Loucy (cell line): ENCODE data around the gene TNPO3.
A peak's percentile ranks its signal among the peaks of the same experiment; 100 is the strongest.

ENCODE experiments used
- H2AFZ ChIP-seq: fragments of 200-600 bp; sonication (generic); 2 replicates; pipeline ENCODE4 v1.6.0; 2016; ENCODE audit warnings: antibody characterized with exemption, mild to moderate bottlenecking, low read length, moderate library complexity
- H3F3A ChIP-seq: fragments of 200-600 bp; 2 replicates; pipeline ENCODE4 v1.6.0; 2016; ENCODE audit warnings: antibody characterized with exemption, low read depth, mild to moderate bottlenecking
- H3K27me3 ChIP-seq: fragments of 200-600 bp; sonication (generic); 2 replicates; pipeline ENCODE4 v1.6.1; 2014; ENCODE audit warnings: low read length, mild to moderate bottlenecking; ENCODE audit not compliant: insufficient read depth, poor library complexity, severe bottlenecking
- H3K36me3 ChIP-seq: fragments of 200-600 bp; sonication (generic); 2 replicates; pipeline ENCODE4 v1.6.1; 2016; ENCODE audit warnings: low read length; ENCODE audit not compliant: insufficient read depth
- H3K4me1 ChIP-seq: fragments of 200-600 bp; sonication (generic); 2 replicates; pipeline ENCODE4 v1.5.1; 2014; ENCODE audit warnings: low read length, mild to moderate bottlenecking; ENCODE audit not compliant: insufficient read depth, poor library complexity, severe bottlenecking
- H3K4me2 ChIP-seq: fragments of 200-600 bp; sonication (generic); 2 replicates; pipeline ENCODE4 v1.6.0; 2014; ENCODE audit warnings: antibody characterized with exemption, low read length, low read depth, mild to moderate bottlenecking; ENCODE audit not compliant: poor library complexity, severe bottlenecking
- H3K4me3 ChIP-seq: fragments of 200-600 bp; sonication (generic); 2 replicates; pipeline ENCODE4 v1.5.1; 2014; ENCODE audit warnings: low read length, mild to moderate bottlenecking, mixed read lengths; ENCODE audit not compliant: poor library complexity, severe bottlenecking
- H3K79me2 ChIP-seq: fragments of 200-600 bp; sonication (generic); 2 replicates; pipeline ENCODE4 v1.6.1; 2014; ENCODE audit warnings: low read length; ENCODE audit not compliant: insufficient read depth
- H3K9ac ChIP-seq: fragments of 200-600 bp; sonication (generic); 2 replicates; pipeline ENCODE4 v1.6.0; 2014; ENCODE audit warnings: mild to moderate bottlenecking, low read depth, low read length, moderate library complexity; ENCODE audit not compliant: poor library complexity, severe bottlenecking
- H3K9me2 ChIP-seq: fragments of 200-600 bp; sonication (generic); replicated peaks from 2 replicates; pipeline ENCODE4 v1.6.1; 2016; ENCODE audit warnings: low read depth, low read length, mixed read lengths
- H3K9me3 ChIP-seq: fragments of 200-600 bp; sonication (generic); 2 replicates; pipeline ENCODE4 v1.6.1; 2014; ENCODE audit warnings: mild to moderate bottlenecking, antibody characterized with exemption, low read length, low read depth; ENCODE audit not compliant: insufficient read depth
- H4K20me1 ChIP-seq: fragments of 200-600 bp; sonication (generic); 2 replicates; pipeline ENCODE4 v1.6.0; 2014; ENCODE audit warnings: antibody characterized with exemption, low read length, mild to moderate bottlenecking; ENCODE audit not compliant: insufficient read depth, poor library complexity, severe bottlenecking
- EZH2phosphoT487 ChIP-seq: fragments of 200-600 bp; IDR thresholded peaks from 2 replicates; pipeline ENCODE4 v1.6.1; 2018; ENCODE audit warnings: antibody characterized with exemption, mild to moderate bottlenecking, moderate library complexity, borderline replicate concordance
- TF ChIP-seq, protein P1 (sequence below): fragments of 200-600 bp; sonication (generic); conservative IDR thresholded peaks from 2 replicates; pipeline ENCODE4 v1.5.1; 2014; ENCODE audit warnings: mild to moderate bottlenecking, antibody characterized with exemption, low read length

The TNPO3 gene

DNA sequence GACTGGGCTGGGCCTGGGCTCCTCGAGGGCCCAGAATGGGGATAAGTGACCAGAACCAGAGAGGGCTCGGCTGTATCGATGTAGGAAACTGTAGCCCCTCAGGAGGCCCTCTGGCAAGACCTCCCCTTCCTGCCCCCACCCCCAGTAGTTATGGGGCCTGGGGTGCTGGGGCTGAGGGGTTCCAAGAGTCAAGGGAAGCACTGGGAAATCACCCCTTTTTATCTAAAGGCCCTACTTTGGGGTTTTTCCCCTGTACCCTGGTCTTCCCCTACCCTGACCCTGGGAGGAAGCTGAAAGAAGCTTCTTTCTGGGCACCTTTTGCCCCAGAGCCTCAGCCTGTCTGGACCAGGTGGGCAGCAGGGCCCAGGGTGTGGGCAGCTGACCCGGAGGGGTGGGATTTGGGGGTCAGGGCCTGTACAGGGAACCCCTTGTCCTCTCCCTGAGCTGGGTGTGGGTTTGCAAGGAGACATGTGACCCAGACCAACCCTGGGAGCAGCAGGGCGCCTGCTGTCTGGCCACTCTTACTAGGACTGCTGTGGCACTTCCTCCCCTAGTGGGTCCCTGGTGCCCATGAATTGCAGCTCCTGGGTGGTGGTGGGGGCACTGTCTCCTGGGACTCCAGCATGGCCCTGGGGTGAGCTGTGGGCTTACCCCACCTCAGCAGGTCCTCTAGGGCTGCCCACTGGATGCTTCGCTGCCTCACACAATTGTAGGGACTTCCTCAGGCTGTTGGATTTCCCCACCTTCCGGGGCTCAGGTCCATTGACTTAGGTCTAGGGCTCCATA is 115.6 kb downstream of the TNPO3 start:
- peak overlapping the region; percentile 97 for H3K9ac ChIP-seq
- TF ChIP-seq, protein P1, sequence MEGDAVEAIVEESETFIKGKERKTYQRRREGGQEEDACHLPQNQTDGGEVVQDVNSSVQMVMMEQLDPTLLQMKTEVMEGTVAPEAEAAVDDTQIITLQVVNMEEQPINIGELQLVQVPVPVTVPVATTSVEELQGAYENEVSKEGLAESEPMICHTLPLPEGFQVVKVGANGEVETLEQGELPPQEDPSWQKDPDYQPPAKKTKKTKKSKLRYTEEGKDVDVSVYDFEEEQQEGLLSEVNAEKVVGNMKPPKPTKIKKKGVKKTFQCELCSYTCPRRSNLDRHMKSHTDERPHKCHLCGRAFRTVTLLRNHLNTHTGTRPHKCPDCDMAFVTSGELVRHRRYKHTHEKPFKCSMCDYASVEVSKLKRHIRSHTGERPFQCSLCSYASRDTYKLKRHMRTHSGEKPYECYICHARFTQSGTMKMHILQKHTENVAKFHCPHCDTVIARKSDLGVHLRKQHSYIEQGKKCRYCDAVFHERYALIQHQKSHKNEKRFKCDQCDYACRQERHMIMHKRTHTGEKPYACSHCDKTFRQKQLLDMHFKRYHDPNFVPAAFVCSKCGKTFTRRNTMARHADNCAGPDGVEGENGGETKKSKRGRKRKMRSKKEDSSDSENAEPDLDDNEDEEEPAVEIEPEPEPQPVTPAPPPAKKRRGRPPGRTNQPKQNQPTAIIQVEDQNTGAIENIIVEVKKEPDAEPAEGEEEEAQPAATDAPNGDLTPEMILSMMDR, result no peak
- TF ChIP-seq EZH2phosphoT487, result no peak
- H3K9me2 ChIP-seq, result no peaks in the 10 kb centered on the region
- H3K4me1 ChIP-seq, result peaks cover 45% of the 10 kb centered on the region
- peaks cover 7% of the 10 kb centered on the region; the same call in 1 of the 2 replicates for H3F3A ChIP-seq
- peaks cover 6% of the 10 kb centered on the region for H3K27me3 ChIP-seq
- no peak overlapping the region for H2AFZ ChIP-seq
- peak overlapping the region; percentile 97 for H3K4me2 ChIP-seq
- H3K36me3 ChIP-seq, result peaks cover 5% of the 10 kb centered on the region; the same call in 1 of the 2 replicates
- peak overlapping the region; percentile 86 for H3K4me3 ChIP-seq
- peaks cover 64% of the 10 kb centered on the region for H3K79me2 ChIP-seq
- no peaks in the 10 kb centered on the region for H3K9me3 ChIP-seq
- H4K20me1 ChIP-seq, result peaks cover 5% of the 10 kb centered on the region

DNA sequence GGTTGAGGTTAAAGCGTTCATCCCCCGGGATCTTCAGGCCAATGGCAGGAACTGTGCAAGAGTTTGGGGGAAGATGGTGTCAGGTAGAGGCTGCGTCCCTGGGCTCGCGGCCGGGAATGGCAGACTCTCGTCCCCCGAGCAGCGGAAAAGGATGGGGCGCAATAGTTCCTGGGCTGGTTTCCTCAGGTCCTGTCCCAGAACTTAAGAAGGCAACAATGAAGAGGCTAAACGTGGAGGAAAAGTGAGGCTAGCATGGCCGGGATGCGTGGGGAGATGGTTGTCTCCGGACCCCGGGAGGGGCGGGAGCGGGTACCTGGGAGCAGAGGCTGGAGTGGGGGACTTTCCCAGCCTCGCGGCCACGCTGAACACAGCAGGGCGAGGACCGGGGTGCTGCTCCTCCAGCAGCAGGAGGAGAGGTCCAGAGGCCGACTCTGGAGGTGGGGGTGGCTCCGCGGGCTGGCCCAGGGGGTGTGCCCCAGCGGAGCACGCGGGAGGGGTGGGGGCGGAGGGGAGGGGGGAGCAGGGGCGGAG is 116.3 kb downstream of the TNPO3 start:
- Histone ChIP-seq H3K79me2 (peaks cover 62% of the 10 kb centered on the region), H3K4me3 (peak overlapping the region; percentile 86), H3K27me3 (peaks cover 6% of the 10 kb centered on the region)

DNA sequence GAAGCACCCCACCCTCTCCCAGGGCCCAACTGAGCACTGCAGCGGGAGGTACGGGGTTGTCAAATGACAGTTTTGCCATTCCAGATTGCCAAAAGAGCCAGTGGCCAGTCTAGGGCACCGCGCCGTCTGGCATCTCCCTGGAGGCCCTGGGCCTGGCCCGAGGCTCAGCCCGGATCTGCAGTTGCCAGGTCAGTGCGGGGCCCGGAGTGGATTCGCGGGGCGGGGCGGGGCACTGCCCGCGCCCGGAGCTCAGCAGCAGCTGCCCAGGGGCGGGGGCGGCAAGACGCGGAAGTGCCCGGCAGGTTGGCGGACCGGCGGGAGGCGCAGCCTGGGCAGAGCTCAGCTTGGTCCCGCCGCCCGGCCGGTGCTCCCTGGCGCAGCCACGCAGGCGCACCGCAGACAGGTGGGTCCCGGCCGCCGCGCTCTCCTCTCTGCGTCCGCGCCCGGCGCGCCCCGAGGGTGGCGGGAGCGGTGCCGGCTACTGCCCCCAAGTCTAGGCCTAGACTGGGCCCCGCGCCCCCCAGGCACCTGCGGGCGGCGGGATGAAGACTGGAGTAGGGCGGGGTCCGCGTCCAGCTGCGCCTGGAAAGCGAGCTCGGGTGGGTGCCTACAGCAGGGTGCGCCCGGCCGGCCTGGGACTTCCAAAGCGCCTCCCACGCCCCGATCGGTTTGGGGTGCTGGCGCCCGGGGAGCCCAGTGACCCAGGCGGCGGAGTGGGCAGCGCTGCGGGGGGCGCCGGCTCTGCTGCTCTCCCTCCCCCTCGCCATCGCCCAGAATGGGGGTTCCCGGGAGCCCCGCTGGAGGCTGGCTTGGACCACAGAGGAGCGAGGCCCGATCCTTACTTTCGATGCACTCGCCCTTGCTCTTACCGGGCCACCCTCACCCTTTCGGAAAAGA is 117.0 kb downstream of the TNPO3 start, which contains the start of gene IRF5:
Gene IRF5 (plus strand): TSS at position 281 of the 897 bp plus-strand sequence. CDS start 4,155 bp downstream, outside the sequence.
- peaks cover 45% of the 10 kb centered on the region for H3K4me1 ChIP-seq

More for the DNA sequence above, 116.3 kb downstream of the TNPO3 start:
- Histone ChIP-seq H3K9me2 (no peaks in the 10 kb centered on the region), H2AFZ (peak overlapping the region; percentile 67; the same call in 1 of the 2 replicates), H3K4me1 (peaks cover 43% of the 10 kb centered on the region), H3K4me2 (peak overlapping the region; percentile 97), H3K9me3 (no peaks in the 10 kb centered on the region), H3K9ac (peak overlapping the region; percentile 97), H3F3A (peaks cover 7% of the 10 kb centered on the region; the same call in 1 of the 2 replicates), H3K36me3 (no peaks in the 10 kb centered on the region), H4K20me1 (no peaks in the 10 kb centered on the region)
- TF ChIP-seq EZH2phosphoT487, result no peak
- TF ChIP-seq, protein P1, result no peak

More for the DNA sequence above, 117.0 kb downstream of the TNPO3 start, which contains the start of gene IRF5:
- Histone ChIP-seq H3K36me3 (no peaks in the 10 kb centered on the region), H3K27me3 (peaks cover 6% of the 10 kb centered on the region), H3K9me2 (no peaks in the 10 kb centered on the region), H2AFZ (peak within 1 kb of the TSS; percentile 74; the same call in 1 of the 2 replicates), H4K20me1 (no peaks in the 10 kb centered on the region), H3K9me3 (no peaks in the 10 kb centered on the region), H3K9ac (peak within 1 kb of the TSS; percentile 97), H3K4me2 (peak within 1 kb of the TSS; percentile 97), H3F3A (peaks cover 7% of the 10 kb centered on the region; the same call in 1 of the 2 replicates), H3K4me3 (peak within 1 kb of the TSS; percentile 86), H3K79me2 (peaks cover 60% of the 10 kb centered on the region)
- TF ChIP-seq EZH2phosphoT487, result no peak
- TF ChIP-seq, protein P1, result no peak
